CD4-positive, alpha-beta T cell treated with Interleukin-21 for 1 hour (primary cell): ENCODE measurements around the gene LRRC74B.
"Not testable (repeated sequence)": the region's sequence is repeated elsewhere in the genome, so short reads cannot be mapped to it uniquely, and the experiment has no call there.

Experiments used
- DNase-seq: peaks from one replicate; pipeline ENCODE4 v3.0.0-alpha.2; 2020

LRRC74B gene, protein sequence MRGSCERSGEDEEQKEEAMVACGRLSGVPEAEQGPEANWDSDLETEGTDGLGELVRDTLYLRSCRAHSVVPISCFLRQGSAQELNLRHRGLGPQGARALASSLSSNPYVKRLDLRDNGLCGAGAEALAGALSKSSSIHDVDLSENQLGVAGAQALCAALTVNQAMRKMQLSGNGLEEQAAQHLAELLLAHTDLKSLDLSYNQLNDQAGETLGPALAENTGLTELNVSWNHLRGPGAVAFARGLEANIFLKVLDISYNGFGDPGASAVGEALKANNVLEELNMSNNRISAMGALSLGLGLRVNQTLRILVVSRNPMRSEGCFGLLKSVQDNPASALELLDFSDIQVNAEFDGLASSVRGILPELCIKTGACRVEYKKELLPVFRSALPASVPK

GRCh38 chr22:21045585-21046294, at the start of gene LRRC74B:
Gene LRRC74B, plus strand, starts transcription at chr22:21045946. Its CDS starts 41 bp downstream, at chr22:21045987.
- DNase-seq, result peak; percentile 70

DNA sequence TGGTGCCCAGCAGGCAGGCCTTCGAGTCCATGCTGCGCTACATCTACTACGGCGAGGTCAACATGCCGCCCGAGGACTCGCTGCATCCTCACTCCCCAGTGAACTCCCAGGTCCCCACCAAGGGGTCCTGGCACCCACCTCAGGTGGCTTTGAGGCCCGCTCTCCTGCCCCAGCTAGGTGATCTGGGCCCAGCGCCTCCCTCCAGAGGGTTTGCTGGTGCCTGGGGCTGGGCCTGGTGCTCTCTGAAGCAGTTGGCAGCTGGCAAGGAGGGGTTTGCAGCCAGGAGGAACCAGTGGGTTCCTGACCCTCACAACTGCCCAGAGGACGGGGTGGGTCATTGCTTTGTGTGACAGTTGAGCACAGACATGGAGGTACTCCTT, 49.7 kb upstream of the LRRC74B start:
- DNase-seq, result no peak

DNA sequence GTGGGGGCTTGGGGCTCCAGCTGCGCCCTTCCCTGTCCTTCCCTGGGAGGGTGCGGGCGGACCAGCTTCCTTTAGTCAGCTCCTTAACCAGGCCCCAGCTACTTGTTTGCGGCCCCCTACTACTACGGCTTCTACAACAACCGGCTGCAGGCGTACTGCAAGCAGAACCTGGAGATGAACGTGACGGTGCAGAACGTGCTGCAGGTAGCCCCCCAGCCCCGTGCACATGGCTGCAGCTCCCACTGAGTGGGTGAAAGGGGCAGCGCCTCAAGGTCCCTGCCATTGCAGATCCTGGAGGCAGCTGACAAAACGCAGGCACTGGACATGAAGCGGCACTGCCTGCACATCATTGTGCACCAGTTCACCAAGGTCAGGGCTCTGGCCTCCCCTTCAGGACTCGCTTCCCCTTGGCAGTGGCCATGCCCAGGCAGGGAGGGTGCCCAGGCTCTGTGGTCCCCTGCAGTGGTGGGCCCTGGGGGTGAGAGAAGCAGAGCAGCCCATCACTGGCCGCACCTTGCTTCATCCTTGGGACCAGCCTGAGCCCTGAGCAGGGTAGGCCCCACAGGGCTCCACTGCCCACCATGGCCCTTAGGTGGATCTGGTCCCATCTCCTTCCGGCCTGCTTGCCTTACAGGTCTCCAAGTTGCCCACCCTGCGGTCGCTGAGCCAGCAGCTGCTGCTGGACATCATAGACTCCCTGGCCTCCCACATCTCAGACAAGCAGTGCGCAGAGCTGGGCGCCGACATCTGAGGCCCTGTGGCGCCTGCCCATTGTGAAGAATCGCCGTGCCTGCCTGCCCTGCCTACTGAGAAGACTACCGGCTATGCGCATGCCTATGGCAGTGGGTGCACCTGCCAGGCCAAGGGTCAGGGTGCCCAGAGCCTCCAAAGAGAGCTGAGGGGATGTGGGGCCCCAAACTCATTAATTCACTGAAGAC, 48.9 kb upstream of the LRRC74B start:
- no peak for DNase-seq

DNA sequence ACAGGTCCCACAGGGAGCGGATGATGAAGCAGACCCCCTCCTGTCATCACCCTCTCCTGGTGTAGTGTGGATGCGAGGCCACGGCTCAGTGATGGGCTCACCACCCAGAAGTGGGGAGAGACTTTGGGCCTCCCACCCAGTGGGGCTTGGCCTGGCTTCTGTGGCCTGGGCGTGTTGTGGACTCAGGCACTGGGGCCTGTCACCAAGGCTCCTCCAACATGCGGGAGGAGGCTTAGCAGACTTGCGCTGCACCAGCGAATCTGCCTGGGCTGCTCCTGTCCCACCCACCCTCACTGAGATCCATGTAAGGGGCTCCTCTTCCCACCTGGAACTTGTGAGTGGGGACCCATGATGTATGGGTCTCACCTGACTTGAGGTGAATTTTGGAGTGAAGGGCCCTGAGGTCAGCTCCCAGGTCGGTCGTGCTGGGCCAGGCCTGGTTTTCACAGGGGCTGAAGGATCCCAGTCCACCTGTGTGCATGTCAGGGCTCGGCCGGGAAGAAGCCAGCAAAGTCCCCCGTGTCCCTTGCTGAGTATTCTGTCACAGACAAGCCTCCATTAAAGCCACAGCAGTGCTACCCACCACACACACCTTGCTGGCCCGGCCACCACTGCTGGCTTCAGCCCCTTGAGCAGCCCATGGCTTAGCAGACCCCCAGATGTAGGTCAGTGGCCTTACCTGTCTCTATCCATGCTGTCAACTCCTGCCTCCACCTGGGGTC, 48.0 kb upstream of the LRRC74B start:
- DNase-seq, result no peak

DNA sequence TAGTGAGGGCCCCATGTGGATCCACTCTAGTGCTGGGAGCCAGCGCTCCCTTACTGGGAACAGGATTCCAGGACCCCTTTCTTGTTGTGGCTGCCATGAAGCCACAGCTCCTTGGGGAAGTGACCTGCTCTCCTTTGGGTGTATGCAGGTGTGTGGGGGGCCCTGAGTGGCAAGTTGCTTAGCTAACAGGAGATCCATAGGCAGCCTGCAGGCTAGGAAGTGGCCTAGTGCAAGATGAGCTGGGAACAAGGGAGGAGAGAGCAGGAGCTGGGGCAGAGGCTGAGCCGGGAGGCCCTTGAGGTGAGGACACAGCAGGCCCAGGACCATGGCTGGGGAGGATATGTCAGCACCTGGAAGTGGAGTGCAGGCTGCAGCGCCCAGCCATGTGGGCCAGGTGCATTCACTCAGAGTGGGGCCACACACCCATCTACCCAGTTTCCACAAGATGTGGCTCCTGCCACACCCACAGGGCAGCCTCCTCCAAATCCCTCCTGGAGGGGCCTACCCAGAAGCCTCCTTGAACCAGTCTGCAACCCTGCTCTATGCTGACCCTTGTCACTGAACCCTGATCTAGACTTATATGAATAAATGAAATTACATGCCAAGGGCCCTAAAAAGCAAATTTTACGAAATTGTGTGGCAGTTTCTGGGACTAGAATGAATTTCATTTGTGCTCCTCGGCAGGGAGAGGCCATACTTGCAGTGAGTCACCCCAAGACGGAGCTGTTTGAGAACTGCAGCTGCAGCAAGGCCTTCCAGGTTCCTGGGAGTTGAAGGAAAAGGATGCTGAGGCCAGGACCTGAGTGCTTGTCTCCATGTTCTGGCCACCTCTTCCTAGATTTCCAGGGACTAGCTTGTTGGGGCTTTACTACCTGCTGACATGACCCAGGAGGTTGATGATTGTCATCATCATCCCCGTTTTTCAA, 47.1 kb upstream of the LRRC74B start:
- no peak for DNase-seq

- DNase-seq, result no peak
These were observed 46.2 kb upstream of the LRRC74B start for GRCh38 chr22:20999350-21000206.

DNA sequence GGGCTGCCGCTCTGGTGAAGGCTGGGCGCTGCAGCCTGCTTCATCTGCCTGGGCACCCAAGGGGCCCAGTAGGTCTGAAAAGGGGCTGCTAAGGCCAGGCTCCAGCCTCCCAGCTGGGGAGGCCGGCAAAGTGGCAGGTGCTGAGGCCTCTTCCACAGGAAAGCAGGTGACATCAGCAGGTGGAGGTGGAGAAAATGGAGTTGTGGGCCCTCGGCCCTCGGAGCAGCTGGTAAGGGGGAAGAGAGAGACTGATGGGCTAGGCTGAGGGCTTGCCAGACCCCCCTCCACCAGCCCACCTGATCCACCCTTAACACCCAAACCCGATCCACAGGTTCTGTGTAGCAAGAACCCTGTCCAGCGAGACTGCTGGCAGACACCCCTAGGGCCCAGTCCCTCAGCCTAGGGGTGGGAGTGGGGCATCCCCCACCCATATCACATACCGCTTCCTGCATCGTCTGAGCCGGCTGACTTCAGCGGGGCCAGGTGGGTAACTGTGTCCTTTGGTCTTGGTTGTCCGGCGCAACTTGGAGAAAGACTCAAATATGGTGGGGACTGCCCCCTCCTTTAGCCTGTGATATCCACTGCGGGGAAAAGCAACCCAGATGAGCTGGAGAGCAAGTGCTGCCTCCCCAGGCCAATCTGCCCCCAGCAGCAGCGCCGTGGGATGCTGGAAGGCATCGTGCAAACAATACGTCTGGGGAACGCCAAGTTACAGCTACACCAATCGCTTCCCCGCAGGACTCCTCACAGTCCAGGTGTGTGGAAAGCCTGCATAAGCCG, 45.3 kb upstream of the LRRC74B start:
- DNase-seq, result no peak

GRCh38 chr22:21000987-21001600, 44.7 kb upstream of the LRRC74B start:
- no peak for DNase-seq

GRCh38 chr22:21001601-21002325, 44.0 kb upstream of the LRRC74B start, which contains the start of gene THAP7:
Gene THAP7, minus strand, starts transcription at chr22:21002118. Its CDS starts 207 bp downstream, at chr22:21001911.
- DNase-seq, result peak; percentile 96

DNA sequence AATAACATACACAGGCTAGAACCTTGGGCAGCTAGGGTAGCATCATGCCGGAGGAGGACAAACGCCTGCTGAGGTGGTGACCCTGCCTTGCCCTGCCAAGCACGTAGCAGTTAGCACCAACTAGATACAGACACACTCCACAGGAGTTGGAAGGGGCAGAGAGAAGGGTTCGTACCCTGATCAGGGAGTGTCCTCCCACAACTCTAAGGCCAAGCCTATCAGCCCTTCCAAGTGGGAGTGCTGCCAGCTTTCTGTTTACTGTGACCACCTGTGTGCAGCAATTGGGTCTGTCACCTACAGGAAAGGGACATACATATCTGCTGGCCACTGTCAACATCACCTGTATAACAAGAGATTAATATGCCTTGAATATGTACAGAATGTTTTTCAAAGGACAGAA, 42.0 kb upstream of the LRRC74B start:
- DNase-seq, result no peak

DNA sequence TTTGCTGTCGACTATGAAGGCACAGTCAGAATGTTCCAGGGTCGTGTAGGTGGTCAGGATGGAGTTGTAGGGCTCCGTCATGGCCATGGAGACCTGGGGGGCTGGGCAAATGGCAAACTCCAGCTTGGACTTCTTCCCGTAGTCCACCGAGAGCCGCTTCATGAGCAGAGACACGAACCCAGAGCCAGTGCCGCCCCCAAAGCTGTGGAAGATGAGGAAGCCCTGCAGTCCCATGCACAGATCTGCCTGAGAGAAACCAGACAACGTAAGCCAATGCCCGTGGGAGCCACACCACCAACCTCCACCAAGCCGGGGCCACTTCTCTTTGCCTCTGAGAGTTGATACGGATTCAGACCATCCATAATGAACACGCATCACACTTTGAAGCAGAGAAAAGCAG, 36.5 kb upstream of the LRRC74B start:
- not testable (repeated sequence) for DNase-seq

GRCh38 chr22:21009638-21010425, 35.9 kb upstream of the LRRC74B start:
- DNase-seq, result peak; percentile 33

- DNase-seq, result no peak
These were observed 35.2 kb upstream of the LRRC74B start for GRCh38 chr22:21010426-21011113.

DNA sequence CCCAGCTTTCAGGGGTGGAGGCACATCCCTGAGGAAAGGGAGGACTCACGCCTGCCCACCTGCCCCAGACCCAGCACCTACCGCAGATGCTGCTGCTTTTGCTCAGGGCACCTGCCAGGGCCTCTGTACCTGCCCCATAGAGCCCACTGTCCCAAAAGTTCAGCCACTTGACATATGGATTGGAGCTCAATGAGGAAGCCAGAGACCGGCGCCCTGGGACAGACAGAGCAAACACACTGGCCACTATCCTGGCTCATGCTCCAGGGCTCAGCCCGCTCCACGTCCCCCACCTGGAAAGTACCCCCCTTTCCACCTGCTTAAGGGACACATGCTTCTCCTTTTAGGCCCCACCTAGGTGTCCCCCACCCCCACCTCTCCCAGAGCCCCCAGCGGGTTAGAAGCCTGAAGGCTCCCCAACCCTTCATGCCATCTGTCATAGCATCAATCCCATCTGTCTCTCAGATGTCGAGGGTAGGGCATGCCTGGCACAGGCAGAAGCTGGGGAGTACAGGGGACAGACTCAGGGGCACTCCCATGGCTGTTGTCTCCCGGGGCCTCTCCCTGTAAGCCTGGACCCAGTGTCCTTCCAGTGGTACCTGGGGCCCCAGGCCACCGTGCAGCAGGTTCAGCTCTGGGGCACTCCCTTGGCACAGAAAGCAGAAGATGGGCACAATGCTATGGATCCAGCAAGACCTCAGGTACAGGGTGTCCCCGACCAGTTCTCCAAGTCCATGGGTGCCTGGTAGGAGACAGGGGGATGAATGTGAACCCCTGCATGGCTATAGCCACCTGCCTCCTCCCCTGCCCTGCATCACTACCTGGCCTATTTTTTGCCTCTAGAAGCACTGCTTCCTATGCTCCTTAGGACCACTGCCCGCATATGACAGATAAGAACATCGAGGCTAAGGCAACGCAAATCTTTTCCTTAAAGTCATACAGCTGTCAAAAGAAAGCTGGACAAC, 33.0 kb upstream of the LRRC74B start:
- no peak for DNase-seq

- DNase-seq, result no peak
These were observed 32.0 kb upstream of the LRRC74B start for GRCh38 chr22:21013657-21014201.
